GM21529 (cell line): ENCODE results near the gene OR51L1.
"Not testable (repeated sequence)": the region's sequence is repeated elsewhere in the genome, so short reads cannot be mapped to it uniquely, and the experiment has no call there.

Experiments used
- ATAC-seq: cut with Tn5 transposase; IDR thresholded peaks from one replicate; pipeline ENCODE4 v1.9.1; 2021; ENCODE audit not compliant: unreplicated experiment

The OR51L1 gene, protein sequence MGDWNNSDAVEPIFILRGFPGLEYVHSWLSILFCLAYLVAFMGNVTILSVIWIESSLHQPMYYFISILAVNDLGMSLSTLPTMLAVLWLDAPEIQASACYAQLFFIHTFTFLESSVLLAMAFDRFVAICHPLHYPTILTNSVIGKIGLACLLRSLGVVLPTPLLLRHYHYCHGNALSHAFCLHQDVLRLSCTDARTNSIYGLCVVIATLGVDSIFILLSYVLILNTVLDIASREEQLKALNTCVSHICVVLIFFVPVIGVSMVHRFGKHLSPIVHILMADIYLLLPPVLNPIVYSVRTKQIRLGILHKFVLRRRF

DNA sequence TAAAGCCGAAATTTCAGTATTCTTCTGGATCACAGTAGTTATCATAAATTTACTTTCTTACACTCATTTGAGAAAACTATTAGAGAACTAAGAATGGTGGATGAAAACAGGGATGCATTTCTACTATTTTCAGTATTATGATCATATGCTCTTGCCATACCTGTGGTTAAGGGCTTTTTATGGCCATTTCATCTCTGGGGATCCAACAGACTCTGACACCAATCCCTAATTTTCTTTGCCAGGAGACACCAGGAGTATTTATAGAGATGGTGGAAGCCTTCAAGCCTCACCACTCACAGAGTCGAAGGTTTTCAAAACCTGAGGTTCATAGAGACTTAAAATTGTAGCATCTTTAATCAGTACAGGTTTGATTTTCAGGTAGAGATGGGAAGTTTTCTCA, at the start of gene OR51L1:
TSS of gene OR51L1 (plus strand) at position 301 of the 400 bp plus-strand sequence. CDS start 4,132 bp downstream, outside the sequence.
- no peak for ATAC-seq

DNA sequence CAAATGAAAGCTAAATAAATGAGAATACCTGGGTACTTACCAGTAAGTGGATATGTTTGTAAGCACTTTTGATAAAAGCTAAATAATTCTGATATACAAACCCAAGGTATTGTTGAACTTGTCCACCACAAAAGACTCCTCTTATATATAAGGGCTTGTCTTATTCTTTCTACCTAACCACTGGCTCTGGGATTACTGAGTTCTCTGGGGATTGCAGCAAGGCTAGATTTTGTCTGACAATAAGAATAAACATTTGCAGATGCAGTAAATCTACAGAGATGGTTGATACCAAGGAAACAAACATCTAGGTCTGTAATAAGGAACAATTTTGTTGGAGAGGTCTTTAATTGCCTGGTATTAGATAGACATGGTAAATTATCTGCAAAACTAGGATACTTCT, 47.1 kb upstream of the OR51L1 start, which contains the start of gene OR51A4:
TSS of gene OR51A4 (minus strand) at position 101 of the 400 bp plus-strand sequence. CDS start 505 bp downstream, outside the sequence.
- no peak for ATAC-seq

DNA sequence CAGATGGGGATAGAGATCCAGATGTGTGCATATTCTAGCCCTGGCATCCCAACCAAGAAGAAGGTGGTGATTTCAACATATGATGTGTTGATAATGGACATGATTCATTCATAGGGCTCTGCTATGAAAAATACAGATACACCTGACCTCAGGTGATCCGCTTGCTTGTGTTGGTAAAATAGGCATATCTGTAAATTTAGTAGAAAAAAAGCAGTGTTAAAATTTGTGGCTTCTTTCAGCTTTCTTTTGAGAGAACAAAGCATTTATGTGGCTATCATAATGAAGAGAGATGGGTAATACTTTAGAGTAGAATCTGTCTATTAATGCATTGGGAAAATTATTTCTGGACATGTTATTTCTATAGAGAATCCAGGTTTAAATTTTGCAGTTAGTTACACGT, 39.0 kb upstream of the OR51L1 start, which contains the start of gene OR51A2:
TSS of gene OR51A2 (minus strand) at position 101 of the 400 bp plus-strand sequence. CDS start at position 101, 0 bp downstream.
- not testable (repeated sequence) for ATAC-seq

DNA sequence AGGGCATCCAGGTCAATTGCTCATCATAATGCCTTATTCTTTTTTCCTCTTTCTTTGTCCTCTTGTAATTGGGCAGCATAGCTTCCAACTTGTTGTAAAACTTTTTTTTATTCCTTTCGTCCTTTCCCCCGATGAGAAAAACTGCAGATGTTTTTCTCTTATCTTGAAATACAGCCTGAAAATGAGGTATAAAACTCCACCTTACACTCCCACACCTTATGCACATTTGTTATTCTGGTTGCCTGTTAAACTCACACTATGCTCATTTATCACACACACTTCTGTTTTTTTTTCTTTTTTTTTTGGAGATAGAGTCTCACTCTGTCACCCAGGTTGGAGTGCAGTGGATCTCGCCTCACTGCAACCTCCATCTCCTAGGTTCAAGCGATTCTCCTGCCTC, 37.3 kb upstream of the OR51L1 start:
- ATAC-seq: no peak

DNA sequence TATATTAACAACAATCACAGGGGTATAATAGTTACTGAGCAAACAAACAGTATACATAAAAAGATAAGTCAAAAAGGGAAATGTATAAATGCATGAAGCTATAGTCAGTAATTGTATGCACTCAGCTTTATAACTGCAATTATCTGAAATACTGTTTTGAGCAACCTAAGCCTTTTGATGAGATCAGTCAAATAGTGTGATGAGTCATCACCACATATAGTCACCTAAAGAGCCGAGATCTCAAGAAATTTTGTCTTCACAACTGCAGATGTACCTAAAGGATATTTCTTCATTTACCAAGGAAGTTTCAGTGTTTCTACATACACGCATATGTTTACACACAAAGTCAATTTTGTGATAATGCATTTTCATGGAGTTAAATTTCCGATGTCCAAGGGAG, 33.8 kb upstream of the OR51L1 start:
- no peak for ATAC-seq

DNA sequence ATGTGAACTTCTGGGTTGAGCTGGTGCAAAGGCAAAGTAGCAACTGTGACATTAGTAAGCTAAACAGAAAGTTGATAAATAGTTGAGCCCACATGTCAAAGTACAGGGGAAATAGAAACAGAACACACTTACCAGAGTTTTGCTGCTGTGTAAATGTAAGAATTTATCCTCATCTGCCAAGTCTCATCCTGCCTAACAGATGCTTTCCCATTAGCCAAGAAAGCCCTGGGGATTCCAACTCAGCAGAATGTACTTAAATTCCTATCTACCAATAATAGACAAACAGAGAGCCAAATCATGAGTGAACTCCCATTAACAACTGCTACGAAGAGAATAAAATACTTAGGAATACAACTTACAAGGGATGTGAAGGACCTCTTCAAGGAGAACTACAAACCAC, 31.8 kb upstream of the OR51L1 start:
- no peak for ATAC-seq

DNA sequence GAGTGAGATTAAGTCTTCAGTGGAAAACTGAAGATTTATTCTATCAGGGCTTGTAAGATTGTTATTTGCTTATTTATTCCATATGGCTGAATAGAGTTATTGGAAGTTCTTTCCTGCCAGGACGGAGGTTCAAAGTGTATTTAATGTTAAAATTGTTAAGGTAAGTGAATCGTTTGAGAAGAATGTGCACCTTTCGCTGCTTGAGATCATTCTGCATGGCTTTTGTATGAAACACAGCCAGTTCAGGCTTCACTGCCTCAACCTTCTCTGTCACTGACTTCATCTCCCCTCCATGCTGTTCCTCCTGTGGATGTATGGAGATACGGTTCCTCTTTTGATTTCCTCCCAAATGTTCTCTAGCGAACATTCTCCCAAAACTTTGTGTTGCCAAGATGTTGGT, 19.2 kb upstream of the OR51L1 start:
- no peak for ATAC-seq

DNA sequence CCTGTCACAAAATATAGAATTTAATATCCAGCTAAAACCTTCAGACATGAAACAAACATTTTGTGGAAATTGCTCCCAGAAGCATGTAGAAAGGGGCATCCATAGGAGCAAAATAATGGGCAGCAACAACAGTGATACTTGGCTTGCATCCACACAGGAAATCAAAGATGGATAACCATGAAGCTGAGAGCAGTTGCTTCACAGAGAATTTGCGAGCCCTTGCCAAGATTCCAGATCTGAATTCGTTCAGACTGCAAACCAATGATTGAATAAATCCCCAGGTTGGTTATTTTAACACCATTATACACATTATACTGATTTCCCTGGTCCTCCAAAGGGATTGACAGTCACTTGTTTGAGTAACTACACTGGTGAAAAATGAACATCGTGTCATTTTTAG, 15.6 kb upstream of the OR51L1 start:
- no peak for ATAC-seq

DNA sequence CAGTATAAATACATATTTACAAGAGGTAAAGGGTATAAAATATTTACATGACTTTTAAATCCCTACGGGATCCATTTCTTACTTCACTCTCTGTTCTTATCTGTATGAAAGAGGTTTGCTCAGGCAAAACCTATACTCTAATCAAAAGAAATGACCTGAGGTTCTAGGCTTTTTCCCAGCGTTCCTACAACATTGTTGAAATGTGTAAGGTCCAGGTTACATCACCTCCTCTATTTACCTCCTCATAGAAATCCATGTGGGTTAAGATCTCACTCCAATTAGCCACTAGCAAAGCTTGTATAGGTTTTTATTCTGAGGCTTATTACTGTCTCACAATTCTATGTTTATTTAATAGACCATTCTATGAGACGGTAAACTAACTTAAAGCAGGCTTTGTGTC, 12.0 kb upstream of the OR51L1 start:
- no peak for ATAC-seq

DNA sequence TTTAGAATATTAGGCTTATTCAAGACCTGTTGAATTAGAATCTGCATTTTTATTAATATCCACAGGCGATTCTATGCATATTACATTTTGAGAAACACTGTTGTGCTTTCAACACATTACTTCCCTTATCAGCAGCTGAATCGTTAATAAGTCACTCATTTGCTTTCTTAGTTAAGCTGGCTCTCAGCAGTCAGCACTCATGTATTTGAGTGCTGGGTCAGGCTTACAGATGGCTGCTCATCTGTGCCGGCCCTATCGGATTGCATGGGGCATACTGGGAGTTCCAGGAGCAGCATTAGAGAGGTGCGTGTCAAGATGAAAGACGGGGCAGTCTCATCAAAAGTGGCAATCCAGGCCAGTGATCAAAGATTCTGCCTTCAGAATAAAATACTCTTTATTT, 10.8 kb upstream of the OR51L1 start:
- ATAC-seq: no peak

DNA sequence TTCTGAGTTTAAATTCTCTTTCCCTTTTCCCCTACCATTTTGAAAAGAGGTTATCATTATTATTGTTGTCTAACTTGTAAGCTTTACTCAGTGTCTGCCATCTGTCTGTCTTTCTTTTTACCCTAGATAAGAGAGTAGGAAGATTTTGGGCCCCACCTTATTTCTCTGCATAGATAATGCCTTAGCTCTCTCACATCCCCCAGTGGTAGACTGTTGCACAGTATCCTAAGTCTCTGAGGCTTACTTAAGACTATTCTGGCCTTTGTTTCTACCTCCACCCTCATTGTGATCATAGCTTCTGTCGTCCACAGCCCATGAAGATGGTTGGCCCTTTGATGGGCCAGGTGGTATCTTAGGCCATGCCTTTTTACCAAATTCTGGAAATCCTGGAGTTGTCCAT, 3.6 kb upstream of the OR51L1 start:
- no peak for ATAC-seq

DNA sequence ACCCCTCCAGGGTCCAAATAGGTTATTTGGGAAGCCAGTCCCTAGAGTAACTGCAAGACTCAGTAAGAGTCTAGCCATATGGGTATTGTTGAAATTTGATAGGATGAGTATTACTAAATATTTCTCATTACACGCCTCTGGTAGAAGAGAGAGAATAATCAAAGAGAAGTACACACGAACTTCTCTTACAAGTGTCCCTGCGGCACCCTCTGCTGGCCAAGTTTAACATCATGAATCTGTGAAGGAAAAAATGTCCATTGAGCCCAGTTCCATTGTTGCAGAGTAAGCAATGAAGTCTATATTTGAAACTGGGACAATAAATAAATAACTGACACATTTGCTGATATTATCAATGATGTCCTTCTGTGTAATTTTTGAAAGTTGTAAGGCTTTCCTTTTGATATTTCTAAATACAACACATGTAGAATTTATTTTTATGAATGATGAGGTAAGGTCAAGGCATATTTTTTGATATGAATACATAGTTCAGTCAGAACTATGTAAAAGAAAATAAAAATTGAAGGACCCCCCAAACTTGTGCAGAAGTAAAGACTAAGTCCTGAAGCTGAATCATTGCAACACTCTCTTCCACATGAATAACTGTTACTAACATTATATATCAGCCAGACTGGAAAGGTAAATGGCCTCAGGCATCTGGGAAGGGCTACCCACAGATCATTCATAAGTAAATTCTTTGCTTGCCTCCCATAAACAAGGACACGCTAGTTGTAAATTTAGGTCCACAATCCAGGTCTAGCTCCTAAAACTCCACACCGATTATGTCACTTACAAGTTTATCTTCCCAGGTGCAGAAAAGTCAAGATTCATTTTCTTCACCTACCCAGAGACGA, 10.0 kb downstream of the OR51L1 start:
- ATAC-seq: no peak

DNA sequence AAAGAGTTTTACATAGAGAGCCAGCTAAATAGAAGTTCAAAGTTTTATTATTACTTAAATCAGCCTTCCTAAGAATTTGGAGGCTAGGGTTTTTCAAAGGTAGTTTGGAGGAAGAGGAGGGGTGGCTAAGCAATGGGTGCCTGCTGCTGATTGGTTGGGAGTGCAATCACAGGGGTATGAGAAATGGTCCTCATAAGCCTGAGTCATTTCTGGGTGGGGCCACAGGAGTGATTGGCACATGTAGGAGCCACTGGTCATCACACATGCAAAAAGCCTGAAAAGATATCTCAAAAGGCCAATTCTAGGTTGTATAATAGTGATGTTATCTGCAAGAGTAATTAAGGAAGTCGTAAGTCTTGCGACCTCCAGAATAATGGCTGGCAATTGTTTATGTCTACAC, 12.9 kb downstream of the OR51L1 start:
- no peak for ATAC-seq

DNA sequence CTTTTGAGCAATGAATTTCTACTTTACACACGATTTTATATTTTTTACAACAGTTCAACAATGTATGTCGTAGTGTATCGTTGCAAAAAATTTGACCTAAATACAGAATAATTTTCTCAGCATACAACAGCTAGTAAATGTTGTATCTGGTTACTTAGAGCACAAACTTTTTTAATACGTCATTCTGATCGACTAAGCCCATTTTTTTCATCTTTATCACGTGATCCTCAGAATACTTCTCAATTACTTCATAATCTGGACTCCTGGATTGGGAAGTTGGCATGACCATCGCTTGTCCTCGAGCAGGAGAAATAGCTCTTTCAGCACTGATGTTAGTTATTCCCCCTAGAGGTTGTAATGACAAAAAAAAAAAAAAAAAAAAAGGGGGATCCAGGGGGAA, 16.6 kb downstream of the OR51L1 start:
- no peak for ATAC-seq

DNA sequence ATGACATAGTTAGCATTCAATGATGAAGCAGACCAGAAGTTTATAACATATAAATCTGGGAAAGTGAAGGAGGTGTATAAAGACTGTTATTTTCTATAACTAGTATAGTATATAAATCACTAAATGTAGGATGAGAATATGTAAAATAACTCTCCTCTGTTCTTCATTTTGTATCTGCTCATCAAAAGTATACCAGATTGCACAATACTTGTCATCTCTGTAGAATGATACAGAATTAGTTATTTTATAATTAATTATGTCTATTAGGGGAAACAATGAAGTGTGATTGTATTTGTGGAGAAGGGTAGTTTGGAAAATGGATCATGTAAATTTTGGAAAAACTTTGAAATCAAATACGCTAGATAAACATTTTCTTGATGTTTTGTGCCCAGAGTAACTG, 18.4 kb downstream of the OR51L1 start:
- ATAC-seq: no peak

DNA sequence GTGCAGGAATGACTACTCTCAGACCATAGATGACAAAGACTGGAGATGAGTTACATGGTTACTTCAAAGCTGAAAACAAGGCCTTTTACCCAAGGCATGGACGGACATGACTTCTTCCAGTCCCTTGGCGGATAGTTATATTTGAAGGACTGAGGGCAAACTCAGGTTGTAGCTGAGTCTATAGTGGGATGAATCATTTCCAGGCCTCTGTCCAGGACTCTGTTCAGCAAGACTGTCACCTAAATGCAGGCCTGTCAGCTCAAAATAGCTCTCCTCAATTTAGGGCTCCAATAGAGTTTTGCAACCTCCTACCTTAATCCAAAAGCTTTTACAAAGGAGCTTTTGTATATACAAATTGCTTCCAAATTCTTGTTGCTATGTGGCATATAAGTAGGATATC, 27.3 kb downstream of the OR51L1 start:
- no peak for ATAC-seq

DNA sequence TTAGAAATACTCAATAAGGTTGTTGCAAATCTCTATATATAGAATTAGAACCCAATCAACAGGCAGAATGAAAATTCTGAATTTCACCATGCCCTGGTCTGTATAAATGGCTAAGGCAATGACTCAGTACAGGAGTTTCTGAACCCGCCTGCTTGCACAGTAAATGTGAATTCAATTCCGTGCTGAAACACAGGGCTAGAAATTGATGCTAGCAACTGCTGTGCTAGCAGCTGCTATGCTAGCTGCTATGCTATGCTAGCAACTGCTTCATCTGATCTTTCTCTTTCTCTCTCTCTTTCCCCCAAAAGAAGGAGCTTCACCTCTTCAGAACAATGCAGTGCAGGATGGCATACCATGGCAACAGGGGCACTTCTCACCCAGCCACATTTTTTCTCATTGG, 42.0 kb downstream of the OR51L1 start:
- ATAC-seq: no peak

DNA sequence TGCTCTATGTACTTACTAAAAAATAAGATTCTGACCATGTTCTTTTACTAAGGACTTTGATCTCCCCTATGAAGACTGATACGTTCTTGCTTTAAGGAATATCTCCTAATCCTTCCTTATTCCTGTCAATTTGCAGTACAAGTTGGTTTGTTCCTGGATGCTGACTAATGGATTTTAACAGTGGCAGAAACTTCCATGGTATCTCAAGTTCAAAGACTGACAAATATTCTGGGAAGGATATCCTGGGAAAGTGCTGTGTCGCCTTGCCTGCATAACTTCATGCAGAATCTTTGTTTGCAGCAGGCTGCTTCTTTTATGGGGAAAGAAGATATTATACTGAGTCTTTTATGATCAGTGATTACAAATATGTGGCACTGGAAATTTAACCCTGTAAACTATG, 43.3 kb downstream of the OR51L1 start:
- no peak for ATAC-seq

DNA sequence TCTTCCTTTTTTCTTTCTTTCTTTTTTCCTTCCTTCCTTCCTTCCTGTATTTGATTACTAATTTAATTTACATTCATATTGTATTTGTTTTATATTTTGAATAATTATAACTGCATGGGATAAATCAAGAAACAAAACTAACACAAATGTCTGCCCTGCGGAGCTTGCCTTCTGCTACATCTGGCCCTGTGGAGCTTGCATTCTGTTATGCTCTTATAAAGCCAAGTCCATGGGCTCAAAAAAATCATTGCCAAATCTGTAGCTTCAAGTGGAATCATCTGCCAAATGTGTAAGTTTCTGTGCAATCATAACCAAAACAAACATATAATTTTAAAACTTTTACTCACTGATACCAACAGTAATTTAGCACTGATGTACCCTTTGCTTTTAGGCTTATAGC, 43.7 kb downstream of the OR51L1 start:
- no peak for ATAC-seq

DNA sequence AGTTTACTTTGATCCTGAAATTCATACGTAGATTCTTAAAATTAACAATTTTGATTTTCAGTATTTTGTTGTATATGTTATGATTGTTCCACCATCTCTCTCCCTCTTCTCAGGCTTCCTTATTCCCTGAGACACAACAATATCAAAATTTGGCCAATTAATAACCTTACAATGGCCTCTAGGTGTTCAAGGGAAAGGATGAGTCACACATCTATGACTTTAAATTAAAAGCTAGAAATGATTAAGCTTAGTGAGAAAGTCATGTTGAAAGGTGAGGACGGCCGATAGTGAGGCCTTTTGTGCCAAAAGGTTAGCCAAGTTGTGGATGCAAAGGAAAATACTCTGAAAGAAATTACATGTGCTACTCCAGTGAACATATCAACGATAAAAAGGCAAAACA, 46.2 kb downstream of the OR51L1 start:
- no peak for ATAC-seq

DNA sequence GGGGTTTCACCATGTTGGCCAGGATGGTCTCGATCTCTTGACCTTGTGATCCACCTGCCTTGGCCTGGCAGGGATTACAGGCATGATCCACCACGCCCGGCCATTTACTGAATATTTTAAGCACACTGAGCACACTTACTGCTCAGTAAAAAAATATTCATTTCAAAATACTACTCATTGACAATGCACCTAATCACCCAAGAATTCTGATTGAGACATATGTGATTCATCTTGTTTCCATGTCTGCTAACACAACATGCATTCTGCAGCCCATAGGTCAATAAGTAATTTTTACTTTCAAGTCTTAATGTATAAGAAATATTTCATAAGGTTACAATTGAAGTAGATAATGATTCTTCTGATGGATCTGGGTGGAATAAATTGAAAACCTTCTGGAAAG, 47.4 kb downstream of the OR51L1 start:
- no peak for ATAC-seq

DNA sequence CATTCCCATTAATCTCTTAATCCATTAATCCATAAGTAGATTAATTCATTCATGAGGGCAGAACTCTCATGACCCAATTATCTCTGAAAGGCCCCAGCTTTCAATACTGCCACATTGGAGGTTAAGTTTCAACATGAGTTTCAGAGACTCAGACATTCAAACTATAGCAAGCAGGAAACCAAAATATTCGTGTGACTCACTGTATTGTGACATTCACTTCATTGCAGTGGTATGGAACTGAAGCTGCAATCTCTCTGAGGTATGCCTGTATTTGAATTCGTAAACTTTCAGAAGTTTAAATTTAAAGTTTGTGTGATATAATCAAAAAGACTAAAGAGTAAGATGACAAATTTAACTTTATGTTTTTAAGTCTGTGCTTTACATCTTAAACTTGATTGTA, 48.7 kb downstream of the OR51L1 start:
- ATAC-seq: no peak
